GM18909 (cell line): ENCODE measurements around the gene ARHGAP27.
A peak's percentile ranks its signal among the peaks of the same experiment; 100 is the strongest.

ENCODE experiments used
- ATAC-seq: cut with Tn5 transposase; IDR thresholded peaks from one replicate; pipeline ENCODE4 v1.9.1; 2021; ENCODE audit warnings: mild to moderate bottlenecking; ENCODE audit not compliant: unreplicated experiment, poor library complexity

ARHGAP27 gene

DNA sequence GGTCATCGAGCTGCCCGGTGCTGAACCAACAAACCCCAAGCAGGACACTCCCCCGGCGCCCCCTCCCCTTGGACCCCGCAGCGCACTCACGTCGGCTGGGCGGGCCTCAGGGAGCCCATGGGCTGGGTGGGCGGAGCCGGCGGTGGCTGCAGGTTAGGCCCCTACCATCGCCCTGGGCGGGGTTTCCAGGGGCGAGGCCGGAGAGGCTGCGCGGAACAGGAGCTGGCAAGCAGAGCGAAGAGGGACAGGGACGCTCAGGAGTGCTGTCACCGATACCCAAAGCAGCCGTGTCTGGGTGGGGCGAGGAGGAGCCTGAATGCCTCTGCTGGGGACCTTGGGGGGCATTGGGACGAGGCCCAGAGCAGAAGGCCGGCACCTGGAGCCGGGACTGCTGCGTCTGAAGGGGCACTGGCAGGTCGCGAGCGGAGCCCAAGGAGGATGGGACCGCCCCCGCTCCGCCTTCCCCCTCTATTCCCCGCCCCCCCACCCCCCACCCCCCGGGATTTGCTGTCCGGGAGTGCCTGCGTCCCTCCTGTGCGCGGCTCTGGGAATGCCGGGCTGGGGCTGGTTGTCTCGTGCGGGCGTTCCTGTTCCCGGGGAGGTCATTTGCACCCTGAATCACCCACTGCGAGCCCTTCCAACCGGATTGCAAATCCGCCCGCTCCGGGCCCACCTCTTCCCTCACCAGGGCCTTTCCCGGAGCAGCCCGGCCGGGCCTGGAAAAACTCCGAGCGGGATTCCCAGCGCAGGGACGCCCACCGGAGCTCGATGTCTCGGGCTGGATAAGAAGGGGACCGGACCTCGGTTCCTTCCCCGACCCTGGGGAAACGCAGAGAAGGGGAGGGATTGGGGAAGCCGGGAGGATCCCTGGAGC, 902 bp downstream of the ARHGAP27 start:
- peak; percentile 54 for ATAC-seq

GRCh38 chr17:45430738-45431530, 1.7 kb downstream of the ARHGAP27 start:
- ATAC-seq: peak; percentile 25

- ATAC-seq: no peak
Observed at GRCh38 chr17:45430006-45430737, 2.5 kb downstream of the ARHGAP27 start.

- ATAC-seq: no peak
Observed at GRCh38 chr17:45429339-45430005, 3.2 kb downstream of the ARHGAP27 start.

- no peak for ATAC-seq
Observed at GRCh38 chr17:45428931-45429338, 3.7 kb downstream of the ARHGAP27 start.

GRCh38 chr17:45428050-45428617, 4.5 kb downstream of the ARHGAP27 start:
- peak; percentile 54 for ATAC-seq

GRCh38 chr17:45427181-45427835, 5.4 kb downstream of the ARHGAP27 start:
- ATAC-seq: no peak

DNA sequence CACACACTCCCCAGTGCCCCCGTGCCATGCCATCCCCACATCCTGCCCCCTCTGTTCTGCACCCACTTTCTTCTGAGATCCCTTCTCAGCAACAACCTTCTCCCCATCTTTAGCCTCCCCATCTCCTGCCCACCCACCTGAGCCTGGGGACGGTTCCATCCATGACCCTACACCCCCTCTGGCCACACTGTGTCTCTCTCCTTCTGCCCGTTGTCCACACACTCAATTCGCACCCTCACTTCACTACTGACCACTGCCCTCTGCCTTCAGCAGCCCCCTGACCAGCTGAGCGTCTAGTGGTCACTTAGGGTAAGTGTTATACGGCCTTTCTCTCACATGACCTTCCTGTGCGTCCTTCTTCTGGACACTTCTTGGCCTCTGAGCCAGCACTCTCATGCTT, 6.1 kb downstream of the ARHGAP27 start:
- ATAC-seq: no peak

GRCh38 chr17:45425984-45426413, 6.7 kb downstream of the ARHGAP27 start:
- ATAC-seq: no peak

- no peak for ATAC-seq
Observed at GRCh38 chr17:45425125-45425983, 7.3 kb downstream of the ARHGAP27 start.

DNA sequence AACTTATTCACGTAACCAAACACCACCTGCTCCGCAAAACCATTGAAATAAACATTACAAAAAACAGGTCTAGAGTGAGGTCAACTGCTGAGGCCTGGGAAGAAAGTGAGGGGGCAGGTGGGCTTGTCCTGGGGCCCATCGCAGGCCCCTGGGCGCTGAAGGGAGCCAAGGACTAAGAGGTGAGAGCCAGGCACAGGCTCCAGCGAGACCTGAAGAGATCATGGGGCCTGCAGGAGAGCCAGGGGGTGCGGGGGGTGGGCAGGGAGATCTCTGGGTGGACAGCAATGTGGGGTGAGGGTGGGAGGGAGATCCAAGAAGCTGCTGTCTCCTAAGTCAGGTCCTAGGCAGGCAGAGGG, 7.9 kb downstream of the ARHGAP27 start:
- no peak for ATAC-seq

DNA sequence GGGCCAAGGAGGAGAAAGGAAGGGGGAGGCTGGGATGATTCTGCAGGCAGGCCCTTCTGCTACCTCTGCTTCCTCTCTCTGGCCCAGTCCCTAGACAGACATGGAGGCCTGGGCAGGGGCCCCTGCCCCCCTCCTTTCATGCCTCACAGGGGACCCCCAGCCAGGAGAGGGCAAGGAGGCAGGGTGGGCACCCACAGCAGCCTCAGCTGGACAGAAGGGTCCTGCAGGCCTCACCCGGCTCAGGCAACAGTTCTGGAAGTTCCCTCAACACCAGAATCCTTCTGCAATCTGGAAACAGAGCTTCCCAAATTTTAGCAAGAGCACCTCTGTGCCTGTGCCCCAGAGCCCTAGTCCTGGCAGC, 8.7 kb downstream of the ARHGAP27 start:
- ATAC-seq: no peak

DNA sequence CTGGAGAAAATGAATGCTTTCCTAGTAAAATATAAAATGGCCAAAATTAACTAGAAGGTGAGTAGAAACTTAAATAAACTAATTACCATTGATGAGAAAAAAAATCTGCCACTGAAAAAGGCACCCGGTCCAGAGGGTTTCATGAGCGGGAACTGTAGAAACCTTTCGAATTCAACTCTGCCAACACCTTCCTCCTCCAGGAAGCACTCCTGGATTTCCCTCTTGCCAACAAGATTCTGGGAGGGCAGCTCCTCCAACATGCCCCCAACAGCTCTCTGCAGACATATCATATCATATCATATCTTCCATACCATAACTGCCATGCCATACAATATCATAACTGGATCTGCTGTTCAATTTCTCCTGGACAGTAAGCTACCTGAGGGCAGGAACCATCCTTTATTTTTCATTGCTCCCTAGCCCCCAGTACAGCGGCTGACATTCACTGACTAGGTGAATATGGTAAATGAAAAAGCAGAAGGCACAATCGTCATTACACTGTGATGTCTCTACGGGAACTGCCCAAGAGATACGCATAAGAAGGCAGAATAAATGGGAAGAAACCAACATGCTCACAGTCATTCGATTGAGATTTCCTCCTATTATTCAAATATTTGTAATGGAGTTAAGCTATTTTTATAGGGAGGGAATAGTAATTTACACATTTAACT, 9.2 kb downstream of the ARHGAP27 start:
- no peak for ATAC-seq

DNA sequence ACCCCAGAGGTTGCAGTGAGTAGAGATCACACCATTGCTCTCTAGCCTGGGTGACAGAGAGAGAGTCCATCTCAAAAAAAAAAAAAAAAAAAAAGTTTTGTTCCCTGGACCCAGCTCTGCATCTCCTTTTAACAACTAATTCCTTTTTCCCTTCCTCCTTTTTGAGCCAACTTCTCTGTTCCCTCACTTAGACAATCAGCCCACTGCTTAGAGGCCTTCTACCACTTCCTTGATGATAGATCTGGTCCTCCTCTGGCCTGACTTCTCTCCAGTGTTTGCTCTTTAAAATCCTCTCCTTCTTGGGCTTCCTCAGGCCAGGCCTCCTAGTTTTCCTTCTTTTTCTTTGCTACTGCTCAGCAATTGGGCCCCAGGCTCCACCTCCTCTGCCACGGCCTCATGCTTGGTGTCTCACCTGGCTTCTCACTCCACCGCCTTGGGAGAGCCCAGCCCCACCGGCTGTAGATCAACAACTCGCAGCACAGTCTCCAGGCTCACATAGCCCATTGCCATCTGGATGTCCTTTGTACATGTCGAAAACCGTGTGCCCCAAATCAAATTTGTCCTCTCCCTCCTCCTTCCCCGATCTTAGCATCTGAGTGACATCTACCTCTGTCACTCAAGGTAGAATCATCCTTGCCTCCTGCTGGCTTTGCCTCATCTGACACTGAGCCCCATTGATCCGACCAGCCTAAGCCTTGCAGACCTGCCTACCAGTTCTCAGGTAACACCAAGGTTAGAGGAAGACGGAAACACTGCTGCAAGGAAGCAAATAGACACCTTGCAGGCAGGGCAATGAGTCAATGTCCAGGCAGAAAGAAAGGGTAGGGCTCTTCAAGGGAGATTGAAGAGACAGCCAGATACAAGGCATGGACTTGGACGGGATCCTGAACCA, 17.4 kb downstream of the ARHGAP27 start:
- no peak for ATAC-seq

GRCh38 chr17:45413498-45413923, 19.2 kb downstream of the ARHGAP27 start:
- ATAC-seq: peak; percentile 59

DNA sequence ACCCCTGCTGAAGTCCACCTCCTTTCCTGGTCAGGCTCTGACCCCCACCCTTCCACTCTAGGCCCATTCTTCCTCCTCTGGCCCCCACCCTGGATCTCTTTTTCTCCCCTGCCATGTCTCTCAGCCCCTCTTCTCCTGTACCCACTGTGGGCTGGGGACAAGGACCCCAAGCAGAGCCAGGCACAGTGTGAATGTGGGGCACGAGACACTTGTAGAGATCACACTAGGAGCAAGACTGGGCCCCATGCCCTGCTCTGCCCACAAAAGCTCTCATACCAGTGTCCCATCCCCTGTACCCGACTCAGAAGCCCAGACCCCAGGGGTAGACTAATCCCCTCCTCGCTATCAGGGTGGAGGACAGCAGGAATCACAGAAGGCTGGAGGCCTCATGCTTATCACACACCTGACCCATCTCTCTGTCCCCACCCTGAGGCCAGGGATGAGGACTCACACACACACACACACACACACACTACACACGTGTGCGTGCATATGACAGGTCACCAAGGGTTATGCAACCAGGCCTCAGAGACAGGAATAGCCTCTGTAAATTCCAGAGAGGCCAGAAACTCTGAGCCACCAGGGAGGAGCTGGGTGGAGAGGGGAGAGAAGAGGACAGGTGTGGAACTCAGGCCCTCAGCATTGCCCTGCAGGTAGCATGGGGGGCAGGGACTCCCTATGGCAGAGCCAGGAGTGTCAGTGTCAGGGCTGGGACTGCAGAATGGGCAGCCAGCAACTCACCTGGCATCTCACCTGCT, 21.1 kb downstream of the ARHGAP27 start:
- no peak for ATAC-seq
